ENCODE data around the gene RHEX.

Gene RHEX

DNA sequence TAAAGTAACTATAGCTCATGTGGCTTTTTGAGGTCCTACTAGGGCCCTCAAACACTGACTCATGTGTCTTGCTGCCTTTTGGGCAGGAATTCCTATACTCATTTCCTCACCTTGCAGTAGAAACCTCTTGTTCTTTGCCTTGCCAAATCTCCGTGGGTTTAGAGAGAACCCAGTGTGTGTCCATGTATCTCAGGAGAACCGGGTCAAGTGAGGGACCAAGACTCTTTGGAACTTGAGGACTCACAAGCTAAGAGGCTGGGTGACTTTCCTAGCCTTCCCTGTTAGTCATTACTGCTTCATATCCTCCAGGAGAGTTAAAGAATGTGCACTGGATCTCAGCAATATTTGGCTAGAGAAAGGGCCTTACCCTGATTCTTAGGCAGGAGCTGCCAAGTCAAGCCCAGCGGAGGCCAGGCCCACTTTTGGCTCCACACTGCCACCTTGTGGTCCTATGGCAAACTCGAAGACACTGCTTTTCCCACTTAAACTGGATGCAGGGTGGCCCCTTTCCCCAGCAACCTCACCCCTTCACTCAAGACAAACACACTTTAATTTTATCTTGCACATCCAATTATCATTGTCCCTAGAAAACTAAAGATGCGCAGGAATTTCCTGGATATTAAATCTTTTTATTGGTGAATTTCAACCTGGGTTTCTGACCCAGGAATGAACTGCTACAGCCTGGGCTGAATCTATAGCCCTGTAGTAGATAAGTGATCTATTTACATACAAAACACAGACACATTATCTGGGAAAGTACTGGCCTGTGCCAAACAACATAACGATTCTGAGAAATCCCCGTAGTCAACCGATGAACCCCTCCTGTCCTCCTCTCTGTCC is 53.6 kb downstream of the RHEX start:
- Histone ChIP-seq H3K27me3 (replicated peaks; ENCODE audit: control insufficient read depth, insufficient read depth, low read length) (peaks cover 5% of the 10 kb centered on the region), H3K4me3 (replicated peaks; ENCODE audit: low read depth, low read length) (no peak overlapping the region), H3K36me3 (ENCODE audit: control insufficient read depth, insufficient read depth, low read length) (no peaks in the 10 kb centered on the region)
- peak; percentile 56 for DNase-seq (ENCODE audit: extremely low read depth, insufficient read length)
- TF ChIP-seq, protein P1, sequence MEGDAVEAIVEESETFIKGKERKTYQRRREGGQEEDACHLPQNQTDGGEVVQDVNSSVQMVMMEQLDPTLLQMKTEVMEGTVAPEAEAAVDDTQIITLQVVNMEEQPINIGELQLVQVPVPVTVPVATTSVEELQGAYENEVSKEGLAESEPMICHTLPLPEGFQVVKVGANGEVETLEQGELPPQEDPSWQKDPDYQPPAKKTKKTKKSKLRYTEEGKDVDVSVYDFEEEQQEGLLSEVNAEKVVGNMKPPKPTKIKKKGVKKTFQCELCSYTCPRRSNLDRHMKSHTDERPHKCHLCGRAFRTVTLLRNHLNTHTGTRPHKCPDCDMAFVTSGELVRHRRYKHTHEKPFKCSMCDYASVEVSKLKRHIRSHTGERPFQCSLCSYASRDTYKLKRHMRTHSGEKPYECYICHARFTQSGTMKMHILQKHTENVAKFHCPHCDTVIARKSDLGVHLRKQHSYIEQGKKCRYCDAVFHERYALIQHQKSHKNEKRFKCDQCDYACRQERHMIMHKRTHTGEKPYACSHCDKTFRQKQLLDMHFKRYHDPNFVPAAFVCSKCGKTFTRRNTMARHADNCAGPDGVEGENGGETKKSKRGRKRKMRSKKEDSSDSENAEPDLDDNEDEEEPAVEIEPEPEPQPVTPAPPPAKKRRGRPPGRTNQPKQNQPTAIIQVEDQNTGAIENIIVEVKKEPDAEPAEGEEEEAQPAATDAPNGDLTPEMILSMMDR (IDR thresholded peaks at IDR 0.05; ENCODE audit: insufficient read depth, low read length, poor library complexity, severe bottlenecking) = peak; percentile 86

DNA sequence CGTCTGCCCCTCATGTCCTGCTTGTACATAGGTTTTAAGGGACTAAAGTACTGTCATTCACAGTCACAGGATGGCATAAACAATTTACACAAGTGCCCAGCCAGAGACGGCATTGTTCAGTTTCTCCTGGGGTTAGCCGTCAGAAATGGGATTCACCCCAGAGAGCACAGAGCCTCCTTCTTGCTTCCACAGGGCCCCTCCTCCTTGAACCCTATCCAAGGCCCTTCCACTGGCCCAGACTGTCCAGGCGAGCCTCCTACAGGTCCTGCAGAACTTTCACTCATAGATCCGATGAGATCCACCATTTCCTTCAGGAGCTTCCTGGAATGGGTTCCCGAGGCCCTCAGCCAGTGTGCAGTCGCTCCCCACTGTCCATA is 54.2 kb downstream of the RHEX start:
- no peaks in the 10 kb centered on the region for H3K36me3 ChIP-seq (ENCODE audit: control insufficient read depth, insufficient read depth, low read length)

DNA sequence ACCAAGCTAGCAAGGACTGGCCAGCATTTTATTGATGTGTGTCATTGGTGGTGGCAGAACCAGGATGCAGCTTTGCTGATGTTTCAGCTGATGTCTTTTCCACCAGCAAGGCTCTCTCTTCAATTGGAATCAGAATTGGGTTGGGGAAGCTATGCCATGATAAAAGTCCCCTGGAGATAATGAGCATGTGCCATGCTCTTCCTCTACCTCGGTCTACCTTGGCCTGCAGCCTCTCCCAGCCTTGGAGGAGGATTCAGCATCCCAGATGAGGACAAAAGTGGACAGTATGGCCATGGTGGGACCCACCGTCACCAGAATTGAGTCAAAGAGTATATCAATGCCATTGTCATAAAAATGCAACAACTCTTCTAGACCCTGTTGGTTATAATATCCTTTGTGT is 55.7 kb downstream of the RHEX start:
- no peak for DNase-seq (ENCODE audit: extremely low read depth, insufficient read length)
- H3K4me3 ChIP-seq (replicated peaks; ENCODE audit: low read depth, low read length) = no peak overlapping the region
- peaks cover 5% of the 10 kb centered on the region for H3K27me3 ChIP-seq (replicated peaks; ENCODE audit: control insufficient read depth, insufficient read depth, low read length)
- TF ChIP-seq, protein P1 (IDR thresholded peaks at IDR 0.05; ENCODE audit: insufficient read depth, low read length, poor library complexity, severe bottlenecking) = no peak
- H3K36me3 ChIP-seq (ENCODE audit: control insufficient read depth, insufficient read depth, low read length) = no peaks in the 10 kb centered on the region

More for the DNA sequence above, 54.2 kb downstream of the RHEX start:
- peaks cover 5% of the 10 kb centered on the region for H3K27me3 ChIP-seq (replicated peaks; ENCODE audit: control insufficient read depth, insufficient read depth, low read length)
- TF ChIP-seq, protein P1 (IDR thresholded peaks at IDR 0.05; ENCODE audit: insufficient read depth, low read length, poor library complexity, severe bottlenecking) = no peak
- H3K4me3 ChIP-seq (replicated peaks; ENCODE audit: low read depth, low read length) = no peak overlapping the region
- DNase-seq (ENCODE audit: extremely low read depth, insufficient read length) = no peak

DNA sequence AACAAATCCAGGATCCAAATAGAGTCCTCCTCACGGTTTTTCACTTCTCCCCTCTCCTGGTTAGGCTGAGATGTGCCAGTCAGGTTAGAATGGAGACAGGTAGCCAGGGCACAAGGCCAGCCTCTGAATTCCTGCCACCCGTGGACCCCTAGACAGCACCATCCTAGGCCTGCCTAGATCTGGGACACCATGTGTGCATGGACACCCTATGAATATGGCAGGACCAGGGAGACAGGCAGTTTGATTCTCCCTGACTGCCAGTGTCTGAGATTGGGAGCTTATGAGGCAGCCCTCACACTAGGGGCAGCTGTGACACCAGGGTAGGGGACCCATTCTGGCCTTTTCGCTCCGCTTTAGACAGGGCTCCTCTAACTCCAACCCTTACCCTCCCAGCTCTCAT is 56.7 kb downstream of the RHEX start:
- TF ChIP-seq, protein P1 (IDR thresholded peaks at IDR 0.05; ENCODE audit: insufficient read depth, low read length, poor library complexity, severe bottlenecking) = no peak
- DNase-seq (ENCODE audit: extremely low read depth, insufficient read length) = no peak
- Histone ChIP-seq H3K27me3 (replicated peaks; ENCODE audit: control insufficient read depth, insufficient read depth, low read length) (peaks cover 5% of the 10 kb centered on the region), H3K4me3 (replicated peaks; ENCODE audit: low read depth, low read length) (no peak overlapping the region), H3K36me3 (ENCODE audit: control insufficient read depth, insufficient read depth, low read length) (no peaks in the 10 kb centered on the region)

DNA sequence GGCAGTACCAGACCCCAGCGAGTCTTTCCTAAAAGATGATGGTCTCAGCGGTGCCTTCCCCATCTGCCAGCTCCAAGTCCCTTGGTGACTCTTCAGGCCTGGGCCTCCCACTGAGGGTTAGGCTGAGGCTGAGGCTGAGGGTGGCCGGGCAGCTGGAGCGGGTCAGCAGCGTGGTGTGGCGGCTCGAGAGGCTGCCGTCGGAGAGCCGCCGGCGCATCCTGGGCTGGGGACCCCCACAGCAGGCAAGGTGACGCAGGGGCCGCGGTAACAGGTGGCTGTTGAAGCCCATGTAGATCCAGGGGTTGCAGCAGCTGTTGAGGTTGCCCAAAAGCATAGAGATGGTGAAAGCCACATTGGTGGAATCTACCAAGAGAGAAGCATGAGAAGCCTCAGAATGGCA is 57.2 kb downstream of the RHEX start:
- no peak for DNase-seq (ENCODE audit: extremely low read depth, insufficient read length)
- Histone ChIP-seq H3K4me3 (replicated peaks; ENCODE audit: low read depth, low read length) (no peak overlapping the region), H3K36me3 (ENCODE audit: control insufficient read depth, insufficient read depth, low read length) (no peaks in the 10 kb centered on the region), H3K27me3 (replicated peaks; ENCODE audit: control insufficient read depth, insufficient read depth, low read length) (peaks cover 5% of the 10 kb centered on the region)
- TF ChIP-seq, protein P1 (IDR thresholded peaks at IDR 0.05; ENCODE audit: insufficient read depth, low read length, poor library complexity, severe bottlenecking) = no peak
